Measurements from ENCODE around the gene SUGP2.

- TF ChIP-seq, protein P1, sequence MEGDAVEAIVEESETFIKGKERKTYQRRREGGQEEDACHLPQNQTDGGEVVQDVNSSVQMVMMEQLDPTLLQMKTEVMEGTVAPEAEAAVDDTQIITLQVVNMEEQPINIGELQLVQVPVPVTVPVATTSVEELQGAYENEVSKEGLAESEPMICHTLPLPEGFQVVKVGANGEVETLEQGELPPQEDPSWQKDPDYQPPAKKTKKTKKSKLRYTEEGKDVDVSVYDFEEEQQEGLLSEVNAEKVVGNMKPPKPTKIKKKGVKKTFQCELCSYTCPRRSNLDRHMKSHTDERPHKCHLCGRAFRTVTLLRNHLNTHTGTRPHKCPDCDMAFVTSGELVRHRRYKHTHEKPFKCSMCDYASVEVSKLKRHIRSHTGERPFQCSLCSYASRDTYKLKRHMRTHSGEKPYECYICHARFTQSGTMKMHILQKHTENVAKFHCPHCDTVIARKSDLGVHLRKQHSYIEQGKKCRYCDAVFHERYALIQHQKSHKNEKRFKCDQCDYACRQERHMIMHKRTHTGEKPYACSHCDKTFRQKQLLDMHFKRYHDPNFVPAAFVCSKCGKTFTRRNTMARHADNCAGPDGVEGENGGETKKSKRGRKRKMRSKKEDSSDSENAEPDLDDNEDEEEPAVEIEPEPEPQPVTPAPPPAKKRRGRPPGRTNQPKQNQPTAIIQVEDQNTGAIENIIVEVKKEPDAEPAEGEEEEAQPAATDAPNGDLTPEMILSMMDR (IDR thresholded peaks at IDR 0.05) = no peak
- no peak for TF ChIP-seq POLR2A (IDR thresholded peaks at IDR 0.05)
- TF ChIP-seq EP300 (IDR thresholded peaks at IDR 0.05) = no peak
These were observed 61.0 kb downstream of the SUGP2 start for GRCh38 chr19:18972301-18972811.
